ENCODE measurements around the gene ERBB2.

GRCh38 chr17:39665642-39666224, 34.1 kb upstream of the ERBB2 start:
- TF ChIP-seq, protein P1, sequence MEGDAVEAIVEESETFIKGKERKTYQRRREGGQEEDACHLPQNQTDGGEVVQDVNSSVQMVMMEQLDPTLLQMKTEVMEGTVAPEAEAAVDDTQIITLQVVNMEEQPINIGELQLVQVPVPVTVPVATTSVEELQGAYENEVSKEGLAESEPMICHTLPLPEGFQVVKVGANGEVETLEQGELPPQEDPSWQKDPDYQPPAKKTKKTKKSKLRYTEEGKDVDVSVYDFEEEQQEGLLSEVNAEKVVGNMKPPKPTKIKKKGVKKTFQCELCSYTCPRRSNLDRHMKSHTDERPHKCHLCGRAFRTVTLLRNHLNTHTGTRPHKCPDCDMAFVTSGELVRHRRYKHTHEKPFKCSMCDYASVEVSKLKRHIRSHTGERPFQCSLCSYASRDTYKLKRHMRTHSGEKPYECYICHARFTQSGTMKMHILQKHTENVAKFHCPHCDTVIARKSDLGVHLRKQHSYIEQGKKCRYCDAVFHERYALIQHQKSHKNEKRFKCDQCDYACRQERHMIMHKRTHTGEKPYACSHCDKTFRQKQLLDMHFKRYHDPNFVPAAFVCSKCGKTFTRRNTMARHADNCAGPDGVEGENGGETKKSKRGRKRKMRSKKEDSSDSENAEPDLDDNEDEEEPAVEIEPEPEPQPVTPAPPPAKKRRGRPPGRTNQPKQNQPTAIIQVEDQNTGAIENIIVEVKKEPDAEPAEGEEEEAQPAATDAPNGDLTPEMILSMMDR (conservative IDR thresholded peaks at IDR 0.05; ENCODE audit: low read length): no peak
- no peak for TF ChIP-seq EZH2phosphoT487 (IDR thresholded peaks at IDR 0.05; ENCODE audit: borderline replicate concordance)
